Lower leg skin (tissue), 4 donors: ENCODE results near the gene OGDH. TPM values are rescaled to one million over a fixed set of nuclear protein-coding genes. Genes with fewer than 3 reads are reported as not detected.

Experiments
- DNase-seq, 2 donors: peaks; one replicate each; pipeline ENCODE4 v3.0.0-alpha.2; 2019; ENCODE audit warnings: low spot score in 2 of 2
- H3K4me3 ChIP-seq: fragments of 200-600 bp; sonication (generic); 2 replicates; pipeline ENCODE4 v1.5.1; 2017; ENCODE audit warnings: mild to moderate bottlenecking, low read depth; ENCODE audit not compliant: poor library complexity, severe bottlenecking
- POLR2A ChIP-seq, 2 donors: fragments of 450-650 bp; IDR thresholded peaks; one replicate each; pipeline ENCODE4 v1.6.1; 2016 to 2017; ENCODE audit warnings: antibody characterized with exemption in 2 of 2, mild to moderate bottlenecking in 1 of 2, moderate library complexity in 1 of 2
- WGBS, 2 donors: methylation state at CpG; one replicate each; pipeline ENCODE4 v1.1.5; 2018; 5-methylcytosine and 5-hydroxymethylcytosine counted together
- intact Hi-C: fragments of 100-400 bp; cut with DNase I; formaldehyde crosslinking; loops from one replicate; pipeline ENCODE4 v1.15.0; 2023; ENCODE audit warnings: low total_unique reads
- total RNA-seq, 4 donors: library from RNA; depleted of rRNA; stranded (reverse); fragments of >200 nt; gene quantifications; one replicate each; pipeline ENCODE4 v1.1.0, GENCODE V29; 2016
- TF ChIP-seq, protein P1 (sequence below), 3 donors: fragments of 450-650 bp; IDR thresholded peaks; one replicate each; pipeline ENCODE4 v1.5.1; 2016; ENCODE audit warnings: antibody characterized with exemption in 3 of 3, mild to moderate bottlenecking in 3 of 3, moderate library complexity in 2 of 3

The OGDH gene
- total RNA-seq, 4 donors from 2014 or later: 106 to 152 (median 126) TPM

DNA sequence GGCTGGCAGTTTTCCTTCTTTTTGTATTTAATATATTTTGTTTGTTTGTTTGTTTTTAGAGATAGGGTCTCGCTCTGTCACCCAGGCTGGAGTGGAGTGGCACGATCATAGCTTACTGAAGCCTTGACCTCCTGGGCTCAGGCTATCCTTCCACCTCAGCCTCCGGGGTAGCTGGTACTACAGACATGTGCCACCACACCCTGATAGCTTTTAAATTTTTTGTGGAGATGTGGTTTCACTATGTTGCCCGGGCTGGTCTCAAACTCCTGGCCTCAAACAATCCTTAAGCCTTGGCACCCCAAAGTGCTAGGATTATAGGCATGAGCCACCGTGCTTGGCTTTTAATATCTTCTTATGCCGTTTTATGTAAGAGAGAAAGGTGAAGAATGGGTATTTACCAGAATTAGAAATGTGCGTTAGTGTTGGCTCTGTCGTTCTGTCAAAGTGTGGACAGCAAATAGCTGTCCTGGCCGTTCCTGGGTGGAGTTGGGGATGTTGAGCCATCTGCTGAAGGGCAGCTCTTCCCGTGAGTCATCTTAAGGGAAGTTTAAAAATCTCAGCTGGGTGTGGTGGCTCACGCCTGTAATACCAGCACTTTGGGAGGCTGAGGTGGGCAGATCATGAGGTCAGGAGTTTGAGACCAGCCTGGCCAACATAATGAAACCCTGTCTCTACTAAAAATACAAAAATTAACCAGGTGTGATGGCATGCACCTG is 14.8 kb downstream of the OGDH start:
- intact Hi-C loops: no loop called here
- 70 to 76% methylated on average over 11 of the region's 11 CpGs for WGBS, 2 donors
- H3K4me3 ChIP-seq: no peak overlapping the region
- no peak for DNase-seq
- TF ChIP-seq POLR2A (IDR thresholded peaks at IDR 0.05): no peak
- TF ChIP-seq, protein P1, sequence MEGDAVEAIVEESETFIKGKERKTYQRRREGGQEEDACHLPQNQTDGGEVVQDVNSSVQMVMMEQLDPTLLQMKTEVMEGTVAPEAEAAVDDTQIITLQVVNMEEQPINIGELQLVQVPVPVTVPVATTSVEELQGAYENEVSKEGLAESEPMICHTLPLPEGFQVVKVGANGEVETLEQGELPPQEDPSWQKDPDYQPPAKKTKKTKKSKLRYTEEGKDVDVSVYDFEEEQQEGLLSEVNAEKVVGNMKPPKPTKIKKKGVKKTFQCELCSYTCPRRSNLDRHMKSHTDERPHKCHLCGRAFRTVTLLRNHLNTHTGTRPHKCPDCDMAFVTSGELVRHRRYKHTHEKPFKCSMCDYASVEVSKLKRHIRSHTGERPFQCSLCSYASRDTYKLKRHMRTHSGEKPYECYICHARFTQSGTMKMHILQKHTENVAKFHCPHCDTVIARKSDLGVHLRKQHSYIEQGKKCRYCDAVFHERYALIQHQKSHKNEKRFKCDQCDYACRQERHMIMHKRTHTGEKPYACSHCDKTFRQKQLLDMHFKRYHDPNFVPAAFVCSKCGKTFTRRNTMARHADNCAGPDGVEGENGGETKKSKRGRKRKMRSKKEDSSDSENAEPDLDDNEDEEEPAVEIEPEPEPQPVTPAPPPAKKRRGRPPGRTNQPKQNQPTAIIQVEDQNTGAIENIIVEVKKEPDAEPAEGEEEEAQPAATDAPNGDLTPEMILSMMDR (IDR thresholded peaks at IDR 0.05): no peak

DNA sequence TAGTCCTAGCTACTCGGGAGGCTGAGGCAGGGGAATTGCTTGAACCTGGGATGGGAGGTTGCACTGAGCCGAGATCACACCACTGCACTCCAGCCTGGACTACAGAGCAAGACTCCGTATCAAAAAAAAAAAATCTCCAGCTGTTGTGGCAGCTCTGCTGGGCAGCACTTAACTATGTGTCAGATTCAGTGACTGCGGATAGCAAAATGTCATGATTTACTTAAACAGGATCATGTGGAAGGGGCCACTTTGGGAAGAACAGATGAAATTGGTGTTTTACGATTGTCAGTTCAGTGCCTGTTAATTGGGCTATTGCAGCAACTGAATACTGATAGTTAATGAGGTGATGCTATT is 15.3 kb downstream of the OGDH start:
- WGBS, 2 donors: 85% methylated on average over 5 of the region's 5 CpGs
- TF ChIP-seq, protein P1 (IDR thresholded peaks at IDR 0.05): no peak
- TF ChIP-seq POLR2A (IDR thresholded peaks at IDR 0.05): no peak
- intact Hi-C loops: no loop called here
- no peak for DNase-seq
- H3K4me3 ChIP-seq: no peak overlapping the region

DNA sequence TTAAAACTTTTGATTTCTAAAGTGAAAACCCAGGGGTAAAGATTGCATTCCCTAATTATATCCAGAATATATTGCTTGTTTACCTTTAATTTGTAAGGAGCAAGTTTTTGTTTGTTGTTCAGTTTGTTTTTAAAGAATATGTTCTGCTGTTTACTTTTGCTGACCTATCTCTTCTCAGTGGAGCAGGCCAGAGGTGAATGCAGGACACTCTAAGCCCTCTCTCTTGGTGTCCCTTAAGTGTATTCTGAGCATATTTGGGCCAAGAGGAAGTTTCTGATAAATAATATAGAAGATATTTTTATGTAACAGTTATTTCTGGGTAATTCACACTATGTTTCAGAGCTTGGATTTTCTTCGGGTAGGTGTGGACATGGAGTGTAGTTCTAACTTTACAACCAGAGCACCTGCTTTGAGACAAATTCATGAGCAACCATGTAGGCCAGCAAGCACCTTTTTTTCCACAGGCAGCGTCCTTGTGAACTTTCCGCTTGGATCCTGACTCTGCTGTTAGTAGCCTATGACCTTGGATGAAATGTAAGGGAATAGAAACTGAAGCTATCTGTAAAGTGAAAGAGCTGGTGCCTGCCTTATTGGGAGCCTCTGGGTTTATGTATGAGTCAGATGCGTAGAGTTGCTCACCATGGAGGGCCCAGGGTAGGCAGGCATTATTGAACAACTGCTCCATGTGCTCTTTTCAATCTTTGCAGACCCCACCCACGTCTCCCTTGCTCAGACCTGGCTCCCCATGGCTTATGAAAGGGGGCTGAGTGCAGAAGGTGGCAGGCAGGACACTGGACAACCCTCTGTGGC is 16.1 kb downstream of the OGDH start:
- intact Hi-C loops: no loop called here
- H3K4me3 ChIP-seq: no peak overlapping the region
- no peak for DNase-seq
- no peak for TF ChIP-seq POLR2A (IDR thresholded peaks at IDR 0.05)
- TF ChIP-seq, protein P1 (IDR thresholded peaks at IDR 0.05): no peak
- WGBS, 2 donors: 73 to 92% methylated on average over 5 of the region's 5 CpGs

DNA sequence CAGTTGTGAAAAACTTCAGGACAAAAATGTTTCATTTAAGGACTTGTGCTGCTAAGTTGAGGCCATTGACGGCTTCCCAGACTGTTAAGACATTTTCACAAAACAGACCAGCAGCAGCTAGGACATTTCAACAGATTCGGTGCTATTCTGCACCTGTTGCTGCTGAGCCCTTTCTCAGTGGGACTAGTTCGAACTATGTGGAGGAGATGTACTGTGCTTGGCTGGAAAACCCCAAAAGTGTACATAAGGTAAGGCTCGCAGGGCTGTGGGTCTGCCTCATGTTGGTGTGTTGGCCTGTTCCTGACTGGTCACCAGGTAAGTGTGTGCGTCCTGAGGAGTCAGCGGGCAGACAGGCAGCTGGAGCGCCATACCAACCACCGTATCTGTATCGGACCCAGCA is 17.9 kb downstream of the OGDH start:
- TF ChIP-seq POLR2A (IDR thresholded peaks at IDR 0.05): no peak
- TF ChIP-seq, protein P1 (IDR thresholded peaks at IDR 0.05): no peak
- DNase-seq: no peak
- 95 to 96% methylated on average over 9 of the region's 9 CpGs for WGBS, 2 donors
- no peak overlapping the region for H3K4me3 ChIP-seq
- intact Hi-C loops: no loop called here

DNA sequence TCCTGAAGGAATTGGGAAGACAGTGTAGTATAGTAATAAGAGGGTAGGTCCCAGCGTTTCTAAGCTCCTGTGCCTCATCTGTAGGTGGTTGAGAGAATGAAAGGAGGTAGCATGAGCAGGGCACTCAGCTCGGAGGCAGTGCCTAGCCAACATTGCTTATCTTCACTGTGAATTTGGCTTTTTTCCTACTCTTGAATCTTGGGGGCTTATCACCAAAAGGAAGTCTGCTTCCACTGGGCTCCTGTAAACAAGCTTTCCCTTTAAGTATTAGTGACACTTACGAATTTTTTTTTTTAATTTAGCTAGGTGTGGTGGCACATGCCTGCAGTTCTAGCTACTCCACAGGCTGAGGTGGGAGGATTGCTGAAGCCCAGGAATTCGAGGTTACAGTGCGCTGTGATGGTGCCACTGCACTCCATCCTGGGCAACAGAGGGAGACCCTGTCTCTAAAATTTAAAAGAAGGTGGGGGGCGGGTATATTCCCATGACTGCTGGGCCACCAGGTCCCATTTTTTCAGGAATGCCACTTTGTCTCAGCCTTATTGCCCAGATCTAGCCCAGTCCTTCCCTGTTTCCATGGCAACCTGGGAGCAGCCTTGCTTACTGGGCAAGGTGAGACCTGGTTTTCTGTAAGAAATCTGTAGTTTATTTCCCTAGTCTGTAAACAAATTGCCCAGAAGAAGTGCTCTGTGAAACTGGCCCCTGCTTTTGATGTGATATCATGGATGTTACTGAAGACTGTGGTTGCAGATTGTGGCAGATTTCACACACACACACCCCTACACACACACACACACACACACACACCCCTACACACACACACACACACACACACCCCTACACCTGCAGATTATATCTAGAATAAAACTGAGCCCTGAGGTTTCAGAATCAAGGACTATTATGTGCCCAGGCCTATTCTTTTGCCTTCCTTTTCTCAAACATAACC is 19.4 kb downstream of the OGDH start:
- DNase-seq: no peak
- TF ChIP-seq POLR2A (IDR thresholded peaks at IDR 0.05): no peak
- intact Hi-C loops: no loop called here
- H3K4me3 ChIP-seq: no peak overlapping the region
- WGBS, 2 donors: 71 to 84% methylated on average over 6 of the region's 6 CpGs
